Neural cell (in vitro differentiated cells): ENCODE results near the gene H1-8. TPM values are rescaled to one million over a fixed set of nuclear protein-coding genes. Genes with fewer than 3 reads are reported as not detected.

Experiments used
- H2AFZ ChIP-seq: fragments of 200-600, 300-800 bp; sonication (generic), shearing (Covaris generic); 2 replicates; pipeline ENCODE4 v1.6.0; 2014; ENCODE audit warnings: low read depth, mild to moderate bottlenecking, antibody characterized with exemption, low read length, moderate library complexity
- H3F3A ChIP-seq: fragments of 200-600 bp; shearing (Covaris generic); 2 replicates; pipeline ENCODE4 v1.6.1; 2016; ENCODE audit warnings: mild to moderate bottlenecking, moderate library complexity, mixed read lengths, antibody characterized with exemption, low read length; ENCODE audit not compliant: insufficient read depth, poor library complexity, severe bottlenecking
- H3K27ac ChIP-seq: fragments of 200-600, 300-800 bp; sonication (generic), shearing (Covaris generic); 2 replicates; pipeline ENCODE4 v1.5.1; 2014; ENCODE audit warnings: mild to moderate bottlenecking, low read length, moderate library complexity
- H3K27me3 ChIP-seq: fragments of 300-800, 200-600 bp; sonication (generic), shearing (Covaris generic); 2 replicates; pipeline ENCODE4 v1.6.0; 2014; ENCODE audit warnings: mild to moderate bottlenecking, low read depth, low read length, moderate library complexity; ENCODE audit not compliant: insufficient read depth
- H3K36me3 ChIP-seq: fragments of 300-800, 200-600 bp; sonication (generic), shearing (Covaris generic); 2 replicates; pipeline ENCODE4 v1.5.1; 2014; ENCODE audit warnings: mild to moderate bottlenecking, antibody characterized with exemption, low read length, moderate library complexity; ENCODE audit not compliant: insufficient read depth
- H3K4me2 ChIP-seq: fragments of 300-800, 200-600 bp; sonication (generic), shearing (Covaris generic); 2 replicates; pipeline ENCODE4 v1.6.0; 2014; ENCODE audit warnings: mild to moderate bottlenecking, low read length
- H3K4me3 ChIP-seq: fragments of 300-800, 200-600 bp; sonication (generic), shearing (Covaris generic); 2 replicates; pipeline ENCODE4 v1.5.1; 2014; ENCODE audit warnings: mild to moderate bottlenecking, low read length, moderate library complexity
- H3K79me2 ChIP-seq: fragments of 200-600 bp; shearing (Covaris generic); replicated peaks from 2 replicates; pipeline ENCODE4 v1.6.0; 2014; ENCODE audit warnings: mild to moderate bottlenecking, low read length, moderate library complexity; ENCODE audit not compliant: insufficient read depth
- H3K9ac ChIP-seq: fragments of 300-800, 200-600 bp; sonication (generic), shearing (Covaris generic); 2 replicates; pipeline ENCODE4 v1.6.1; 2016; ENCODE audit warnings: mild to moderate bottlenecking, low read length, mixed read lengths
- H3K9me2 ChIP-seq: fragments of 200-600 bp; shearing (Covaris generic); 2 replicates; pipeline ENCODE4 v1.6.1; 2016; ENCODE audit warnings: mild to moderate bottlenecking, low read length, mixed read lengths; ENCODE audit not compliant: insufficient read depth
- H3K9me3 ChIP-seq: fragments of 200-600, 300-800 bp; sonication (generic), shearing (Covaris generic); 2 replicates; pipeline ENCODE4 v1.6.1; 2016; ENCODE audit warnings: mild to moderate bottlenecking, mixed run types, low read length, moderate library complexity, mixed read lengths
- H4K20me1 ChIP-seq: fragments of 200-600 bp; shearing (Covaris generic); 2 replicates; pipeline ENCODE4 v1.6.1; 2016; ENCODE audit warnings: mild to moderate bottlenecking, mixed run types; ENCODE audit not compliant: insufficient read depth
- CTCF ChIP-seq: fragments of 450-650 bp; IDR thresholded peaks from 2 replicates; pipeline ENCODE4 v1.5.1; 2014; ENCODE audit warnings: antibody characterized with exemption, mild to moderate bottlenecking, moderate library complexity; ENCODE audit not compliant: poor library complexity, severe bottlenecking
- EZH2 ChIP-seq: fragments of 200-600, 300-800 bp; shearing (Covaris generic), sonication (generic); IDR thresholded peaks from 2 replicates; pipeline ENCODE4 v1.6.1; 2014; ENCODE audit warnings: antibody characterized with exemption, low read length, borderline replicate concordance, mild to moderate bottlenecking; ENCODE audit not compliant: insufficient read depth, poor library complexity, severe bottlenecking
- MXI1 ChIP-seq: fragments of 450-650 bp; conservative IDR thresholded peaks from 2 replicates; pipeline ENCODE4 v1.6.1; 2014; ENCODE audit warnings: antibody characterized with exemption, mild to moderate bottlenecking; ENCODE audit not compliant: poor library complexity, severe bottlenecking
- POLR2AphosphoS5 ChIP-seq: IDR thresholded peaks from 2 replicates; pipeline ENCODE4 v1.6.1; 2012
- RAD21 ChIP-seq: fragments of 450-650 bp; conservative IDR thresholded peaks from 2 replicates; pipeline ENCODE4 v1.6.1; 2014; ENCODE audit warnings: antibody characterized with exemption, mild to moderate bottlenecking, moderate library complexity
- REST ChIP-seq: IDR thresholded peaks from 2 replicates; pipeline ENCODE4 v1.6.1; 2012; ENCODE audit warnings: borderline replicate concordance
- SMC3 ChIP-seq: fragments of 450-650 bp; conservative IDR thresholded peaks from 2 replicates; pipeline ENCODE4 v1.6.1; 2014; ENCODE audit warnings: antibody characterized with exemption, mild to moderate bottlenecking, moderate library complexity; ENCODE audit not compliant: poor library complexity
- polyA plus RNA-seq: library from polyadenylated mRNA; depleted of rRNA; stranded (reverse); fragments of >200 nt; gene quantifications from 2 replicates; pipeline ENCODE4 v1.2.3, GENCODE V29; 2014

The H1-8 gene
- polyA plus RNA-seq, 1 donor from 2014 or later, result not detected

DNA sequence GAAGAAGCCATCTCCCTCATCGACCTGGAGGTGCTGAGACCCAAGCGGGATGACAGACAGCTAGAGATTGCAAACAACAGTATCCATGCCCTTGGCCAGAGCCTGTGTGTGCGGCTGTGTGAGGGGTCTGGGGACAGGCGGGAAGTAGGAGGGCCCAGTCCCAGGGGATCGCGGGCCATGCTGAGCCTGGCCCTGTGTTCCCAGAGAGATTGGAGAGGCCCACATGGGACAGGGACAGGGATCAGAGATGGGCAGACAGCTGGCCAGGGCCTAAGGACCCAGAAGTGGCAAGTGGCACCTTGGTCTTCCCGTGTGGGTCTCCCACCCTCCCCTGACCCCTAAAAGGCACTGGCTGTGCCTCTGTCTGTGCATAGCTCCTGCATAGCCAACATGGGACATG, 25.5 kb upstream of the H1-8 start:
- no peak overlapping the region for H3K9ac ChIP-seq
- H3K4me3 ChIP-seq, result no peak overlapping the region
- H3K27me3 ChIP-seq, result no peaks in the 10 kb centered on the region
- no peaks in the 10 kb centered on the region for H3F3A ChIP-seq
- no peaks in the 10 kb centered on the region for H3K79me2 ChIP-seq
- no peak overlapping the region for H2AFZ ChIP-seq
- no peaks in the 10 kb centered on the region for H3K9me2 ChIP-seq
- H3K27ac ChIP-seq, result no peak overlapping the region
- no peaks in the 10 kb centered on the region for H3K36me3 ChIP-seq
- H3K4me2 ChIP-seq, result no peak overlapping the region
- no peaks in the 10 kb centered on the region for H4K20me1 ChIP-seq
- no peak for TF ChIP-seq SMC3
- no peak for TF ChIP-seq MXI1
- TF ChIP-seq RAD21, result no peak
- no peak for TF ChIP-seq CTCF
- no peak for TF ChIP-seq REST
- no peaks in the 10 kb centered on the region for H3K9me3 ChIP-seq

GRCh38 chr3:129518038-129518561, 24.9 kb upstream of the H1-8 start:
- Histone ChIP-seq H3K27ac (no peak overlapping the region), H3K9me2 (no peaks in the 10 kb centered on the region), H3K36me3 (no peaks in the 10 kb centered on the region), H3K9ac (no peak overlapping the region), H3F3A (no peaks in the 10 kb centered on the region), H3K4me3 (no peak overlapping the region), H4K20me1 (no peaks in the 10 kb centered on the region), H3K27me3 (no peaks in the 10 kb centered on the region), H3K9me3 (no peaks in the 10 kb centered on the region), H3K4me2 (no peak overlapping the region), H3K79me2 (no peaks in the 10 kb centered on the region), H2AFZ (no peak overlapping the region)
- TF ChIP-seq REST, result no peak
- TF ChIP-seq RAD21, result no peak
- TF ChIP-seq EZH2, result no peak
- TF ChIP-seq MXI1, result no peak
- TF ChIP-seq POLR2AphosphoS5, result no peak
- TF ChIP-seq SMC3, result no peak
